Pancreas (tissue), 10 donors: ENCODE data around the gene KDM4B. TPM values are rescaled to one million over a fixed set of nuclear protein-coding genes. Genes with fewer than 3 reads are reported as not detected.

Experiments used
- ATAC-seq, 4 donors: fragments of 200-7000 bp; cut with Tn5 transposase; one replicate each; pipeline versions ENCODE4 v1.8.0 to v1.9.1; 2020; ENCODE audit warnings: mild to moderate bottlenecking in 4 of 4, moderate library complexity in 4 of 4
- DNase-seq, 6 donors: peaks; one replicate each; pipeline ENCODE4 v3.0.0-alpha.2; 2020
- FAIRE-seq: peaks from 2 replicates; lab custom pipeline; 2012; peaks lifted over from hg19 to GRCh38; lab: Jason Lieb, UNC
- H3K27ac ChIP-seq, 4 donors: fragments of 200-600 bp; sonication (generic); 1 replicate in 3 of 4; 2 replicates in 1 of 4; pipeline versions ENCODE4 v1.5.0 to v1.8.0; 2020
- H3K27me3 ChIP-seq, 4 donors: fragments of 200-600 bp; one replicate each; pipeline ENCODE4 v1.8.0; 2021
- H3K36me3 ChIP-seq, 3 donors: fragments of 200-600 bp; sonication (generic) in 1 of 3; one replicate each; pipeline versions ENCODE4 v1.5.0 to v1.8.0; 2020 to 2021
- H3K4me1 ChIP-seq, 3 donors: fragments of 200-600 bp; one replicate each; pipeline ENCODE4 v1.8.0; 2021
- H3K4me3 ChIP-seq, 4 donors: fragments of 200-600 bp; sonication (generic) in 2 of 4; one replicate each; pipeline versions ENCODE4 v1.5.0 to v1.8.0; 2020 to 2021
- H3K9me3 ChIP-seq, 4 donors: fragments of 200-600 bp; one replicate each; pipeline ENCODE4 v1.8.0; 2021
- WGBS, 2 donors: extraction: QIAGEN DNeasy Blood & Tissue Kit; methylation state at CpG; one replicate each; pipeline ENCODE4 v1.1.7; 2013; 5-methylcytosine and 5-hydroxymethylcytosine counted together
- intact Hi-C, 3 donors: fragments of 100-400 bp; cut with DNase I; formaldehyde crosslinking; loops; one replicate each; pipeline versions ENCODE4 v1.11.1 to v1.14.2; 2022
- polyA plus RNA-seq, 2 donors: library from polyadenylated mRNA; stranded (reverse); fragments of 200-250 nt; gene quantifications; one replicate each; pipeline ENCODE4 v1.2.3, GENCODE V29; 2013
- total RNA-seq, 6 donors: library from RNA; stranded (reverse); fragmentation: NEBNext Ultra II Directional in 4 of 6; extraction: Animal tissue kit (Norgen Biotek cat#: 25700) in 4 of 6; gene quantifications; one replicate each; pipeline versions ENCODE4 v1.2.1 to v1.2.4, GENCODE V29; 2021 to 2023
- TF ChIP-seq, protein P1 (sequence below), 4 donors: fragments of 200-600 bp; sonication (generic) in 3 of 4; IDR thresholded peaks; one replicate each; pipeline versions ENCODE4 v1.5.0 to v1.8.0; 2021; ENCODE audit warnings: antibody characterized with exemption in 4 of 4
- donor health status: healthy with polysubstance abuse.
- donor health status: DM: no; HTN: no; CAD: no; lungs with moderate emphysema.
- donor health status: DM: no; HTN: no; CAD: no.
- donor health status: control.
- donor health status: control.
- donor health status: Bipolar disorder and iron deficiency.
- donor health status: DM: yes; HTN: yes; CAD: no.
- donor health status: DM: no; HTN: no; CAD: no.
- donor health status: DM: no; HTN: no; CAD: no.
- donor health status: DM: yes; HTN: yes; CAD: no.

KDM4B gene
- total and polyA plus RNA-seq, 8 donors: 13.8 to 24.0 (median 18.5) TPM

DNA sequence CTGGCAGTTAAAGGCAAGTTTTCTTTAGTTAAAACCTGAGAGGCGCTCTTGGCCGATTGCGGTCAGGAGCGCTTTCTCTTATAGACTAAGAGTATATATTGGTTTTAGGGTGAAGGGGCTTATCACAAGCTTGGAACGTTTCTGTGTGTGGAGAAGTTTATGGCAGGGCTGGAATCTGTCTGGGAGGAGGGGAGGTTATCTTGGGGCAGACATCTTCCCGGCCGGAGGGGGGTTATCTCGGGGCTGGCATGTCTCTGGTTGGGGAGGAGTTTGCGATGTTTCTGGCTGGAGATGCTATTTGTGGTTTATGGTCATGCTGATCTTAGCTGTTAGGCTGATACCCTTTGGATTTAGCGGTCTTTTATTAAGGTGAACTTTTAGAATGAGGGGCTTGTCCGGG, 18.3 kb downstream of the KDM4B start:
- 65 to 69% methylated on average over 11 of the region's 11 CpGs for WGBS, 2 donors
- no peak for DNase-seq
- Histone ChIP-seq H3K4me3 (no peak overlapping the region), H3K36me3 (no peaks in the 10 kb centered on the region), H3K27ac (no peak overlapping the region), H3K4me1 (no peaks in the 10 kb centered on the region), H3K9me3 (no peaks in the 10 kb centered on the region), H3K27me3 (no peaks in the 10 kb centered on the region)
- TF ChIP-seq, protein P1, sequence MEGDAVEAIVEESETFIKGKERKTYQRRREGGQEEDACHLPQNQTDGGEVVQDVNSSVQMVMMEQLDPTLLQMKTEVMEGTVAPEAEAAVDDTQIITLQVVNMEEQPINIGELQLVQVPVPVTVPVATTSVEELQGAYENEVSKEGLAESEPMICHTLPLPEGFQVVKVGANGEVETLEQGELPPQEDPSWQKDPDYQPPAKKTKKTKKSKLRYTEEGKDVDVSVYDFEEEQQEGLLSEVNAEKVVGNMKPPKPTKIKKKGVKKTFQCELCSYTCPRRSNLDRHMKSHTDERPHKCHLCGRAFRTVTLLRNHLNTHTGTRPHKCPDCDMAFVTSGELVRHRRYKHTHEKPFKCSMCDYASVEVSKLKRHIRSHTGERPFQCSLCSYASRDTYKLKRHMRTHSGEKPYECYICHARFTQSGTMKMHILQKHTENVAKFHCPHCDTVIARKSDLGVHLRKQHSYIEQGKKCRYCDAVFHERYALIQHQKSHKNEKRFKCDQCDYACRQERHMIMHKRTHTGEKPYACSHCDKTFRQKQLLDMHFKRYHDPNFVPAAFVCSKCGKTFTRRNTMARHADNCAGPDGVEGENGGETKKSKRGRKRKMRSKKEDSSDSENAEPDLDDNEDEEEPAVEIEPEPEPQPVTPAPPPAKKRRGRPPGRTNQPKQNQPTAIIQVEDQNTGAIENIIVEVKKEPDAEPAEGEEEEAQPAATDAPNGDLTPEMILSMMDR (IDR thresholded peaks at IDR 0.05): no peak
- FAIRE-seq: no peak
- no peak for ATAC-seq
- intact Hi-C loops: no loop called here

DNA sequence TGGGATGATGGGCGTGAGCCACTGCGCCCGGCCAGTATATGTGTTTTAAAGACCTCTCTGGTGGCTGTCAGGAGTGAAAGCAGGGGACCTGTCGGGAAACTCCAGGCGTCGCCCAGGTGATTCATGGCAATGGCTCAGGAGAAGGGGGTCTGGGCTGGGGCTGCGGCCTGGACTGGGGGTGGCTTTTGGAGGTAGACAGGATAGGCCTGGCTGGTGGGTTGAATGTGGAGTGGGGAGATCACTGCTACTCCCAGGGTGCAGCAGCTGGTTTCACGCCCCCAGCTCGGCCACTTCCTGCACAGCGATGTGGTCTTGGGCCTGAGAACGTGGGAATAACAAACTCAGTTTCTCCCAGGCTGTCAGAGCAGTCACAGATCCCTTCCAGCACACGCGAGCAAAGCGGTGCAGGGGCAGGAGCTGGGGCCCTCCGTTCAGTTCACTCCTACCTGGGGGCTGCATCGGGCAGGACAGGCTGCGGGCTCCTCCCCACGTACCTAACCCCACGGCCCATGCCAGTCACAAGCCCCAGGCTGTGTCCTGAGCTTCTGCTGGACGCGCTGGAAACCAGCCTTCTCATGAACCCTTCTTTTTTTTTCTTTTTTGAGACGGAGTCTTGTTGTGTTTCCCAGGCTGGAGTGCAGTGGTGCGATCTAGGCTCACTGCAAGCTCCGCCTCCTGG, 18.9 kb downstream of the KDM4B start:
- DNase-seq (no peak), ATAC-seq (no peak), FAIRE-seq (no peak)
- TF ChIP-seq, protein P1 (IDR thresholded peaks at IDR 0.05): no peak
- Histone ChIP-seq H3K36me3 (no peaks in the 10 kb centered on the region), H3K27ac (no peak overlapping the region), H3K9me3 (no peaks in the 10 kb centered on the region), H3K4me1 (no peaks in the 10 kb centered on the region), H3K4me3 (no peak overlapping the region), H3K27me3 (no peaks in the 10 kb centered on the region)
- intact Hi-C loops: no loop called here
- WGBS, 2 donors: 90 to 92% methylated on average over 24 of the region's 24 CpGs

DNA sequence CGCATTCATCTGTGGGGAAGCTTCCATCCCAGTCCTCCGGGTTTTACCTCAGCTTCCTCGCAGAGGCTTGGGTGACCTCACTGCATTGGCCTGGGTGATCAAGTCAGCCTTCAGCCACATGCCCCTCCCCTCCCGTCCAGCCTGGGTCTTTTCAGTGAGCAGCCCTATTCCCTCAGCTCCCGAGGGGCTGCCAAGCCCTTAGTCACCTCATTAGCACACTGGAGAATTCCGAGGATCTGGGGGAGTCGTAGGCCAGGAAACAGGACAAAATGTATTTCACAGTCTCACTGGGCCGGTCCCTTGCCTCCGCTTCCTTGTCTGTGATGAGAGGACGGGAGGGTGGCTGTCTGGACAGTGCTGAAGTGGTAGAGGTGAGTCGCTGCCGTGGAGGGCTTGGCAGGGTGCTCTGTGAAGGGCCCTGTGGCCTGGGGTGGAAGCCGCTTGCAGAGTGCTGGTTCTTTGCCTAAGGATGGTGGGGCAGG, 19.9 kb downstream of the KDM4B start:
- DNase-seq (no peak), ATAC-seq (peak in 3 of 4 donors; percentile 22 to 29 (median 29)), FAIRE-seq (no peak)
- no peaks in the 10 kb centered on the region for H3K4me1 ChIP-seq
- H3K4me3 ChIP-seq: no peak overlapping the region
- 76 to 79% methylated on average over 13 of the region's 13 CpGs for WGBS, 2 donors
- intact Hi-C loops: no loop called here
- TF ChIP-seq, protein P1 (IDR thresholded peaks at IDR 0.05): no peak
- H3K36me3 ChIP-seq: no peaks in the 10 kb centered on the region
- no peaks in the 10 kb centered on the region for H3K27me3 ChIP-seq
- no peak overlapping the region for H3K27ac ChIP-seq
- H3K9me3 ChIP-seq: no peaks in the 10 kb centered on the region

DNA sequence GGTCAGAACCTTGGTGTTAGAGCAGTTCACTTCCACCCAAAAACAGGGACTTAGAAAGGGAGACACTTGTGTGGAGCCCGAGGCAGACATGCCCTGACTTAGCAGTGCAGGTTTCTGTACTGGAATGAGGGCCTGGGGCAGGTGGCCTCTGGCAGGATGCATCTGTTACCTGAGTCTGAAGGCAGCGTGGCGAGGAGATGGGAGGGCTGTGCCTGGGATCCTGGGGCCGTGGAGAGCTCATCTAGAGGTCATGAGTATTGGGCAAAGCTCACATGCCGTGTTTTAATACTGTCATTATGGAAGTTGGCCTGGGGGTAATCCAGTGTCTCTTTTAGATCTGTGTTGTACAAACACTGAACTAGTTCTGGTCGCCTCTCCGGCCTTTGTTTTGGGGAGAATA, 21.4 kb downstream of the KDM4B start:
- H3K9me3 ChIP-seq: no peaks in the 10 kb centered on the region
- no peaks in the 10 kb centered on the region for H3K4me1 ChIP-seq
- 87% methylated on average over 7 of the region's 7 CpGs for WGBS, 2 donors
- intact Hi-C loops: no loop called here
- no peaks in the 10 kb centered on the region for H3K36me3 ChIP-seq
- FAIRE-seq (no peak), DNase-seq (no peak), ATAC-seq (no peak)
- no peak overlapping the region for H3K27ac ChIP-seq
- H3K27me3 ChIP-seq: no peaks in the 10 kb centered on the region
- H3K4me3 ChIP-seq: no peak overlapping the region
- TF ChIP-seq, protein P1 (IDR thresholded peaks at IDR 0.05): no peak

DNA sequence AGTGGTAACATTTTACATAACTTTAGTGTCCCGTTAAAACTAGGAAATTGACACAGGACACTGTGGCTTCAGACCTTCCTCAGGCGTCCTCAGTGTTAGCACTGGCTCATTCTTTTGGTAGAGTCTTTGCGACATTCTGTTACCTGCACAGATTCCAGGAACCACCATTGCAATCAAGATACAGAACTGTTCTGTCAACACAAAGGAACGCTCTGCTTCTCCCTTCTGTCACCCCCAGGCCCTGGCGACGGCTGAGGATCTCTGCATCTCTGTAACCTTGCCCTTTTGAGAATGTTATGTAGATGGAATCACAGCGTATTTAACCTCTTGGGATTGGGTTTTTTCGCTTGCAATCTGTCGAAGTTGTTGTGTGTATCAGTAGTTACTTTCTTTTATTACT, 22.6 kb downstream of the KDM4B start:
- 81 to 82% methylated on average over 9 of the region's 9 CpGs for WGBS, 2 donors
- intact Hi-C loops: no loop called here
- Histone ChIP-seq H3K4me3 (no peak overlapping the region), H3K27me3 (no peaks in the 10 kb centered on the region), H3K27ac (no peak overlapping the region), H3K36me3 (no peaks in the 10 kb centered on the region), H3K9me3 (no peaks in the 10 kb centered on the region), H3K4me1 (no peaks in the 10 kb centered on the region)
- DNase-seq (no peak), ATAC-seq (no peak), FAIRE-seq (no peak)
- TF ChIP-seq, protein P1 (IDR thresholded peaks at IDR 0.05): no peak
